Stimulated activated memory B cell treated with anti-CD40 and anti-IgM and Interleukin-4, amounts not matched to agents 10 μg/mL and 1 μg/mL and 100 μg/mL, for 72 hours (primary cell): Measurements from ENCODE around the gene FBXO27.

Source experiments
- ATAC-seq: fragments of 150-1000 bp; cut with Tn5 transposase; 2 replicates; pipeline ENCODE4 v1.10.0; 2021
- H3K27ac Mint-ChIP-seq: one replicate; pipeline ENCODE4 v1.8.0; 2022; ENCODE audit warnings: mild to moderate bottlenecking, mixed read lengths
- H3K27me3 Mint-ChIP-seq: one replicate; pipeline ENCODE4 v1.8.0; 2022; ENCODE audit warnings: mixed read lengths
- H3K36me3 Mint-ChIP-seq: one replicate; pipeline ENCODE4 v1.8.0; 2022; ENCODE audit warnings: mixed read lengths
- H3K4me1 Mint-ChIP-seq: one replicate; pipeline ENCODE4 v1.8.0; 2022; ENCODE audit warnings: mixed read lengths
- H3K4me3 Mint-ChIP-seq: one replicate; pipeline ENCODE4 v1.8.0; 2022; ENCODE audit warnings: mild to moderate bottlenecking, moderate library complexity, mixed read lengths
- H3K9me3 Mint-ChIP-seq: one replicate; pipeline ENCODE4 v1.8.0; 2022; ENCODE audit warnings: mixed read lengths

FBXO27 gene

GRCh38 chr19:38985262-38985661, 47.1 kb downstream of the FBXO27 start:
- H3K4me3 Mint-ChIP-seq: no peak overlapping the region
- peaks cover 6% of the 10 kb centered on the region for H3K36me3 Mint-ChIP-seq
- peaks cover 9% of the 10 kb centered on the region for H3K9me3 Mint-ChIP-seq
- H3K27me3 Mint-ChIP-seq: peaks cover 36% of the 10 kb centered on the region
- H3K27ac Mint-ChIP-seq: no peak overlapping the region
- no peaks in the 10 kb centered on the region for H3K4me1 Mint-ChIP-seq
- ATAC-seq: no peak

GRCh38 chr19:38980583-38981374, 51.6 kb downstream of the FBXO27 start:
- Mint-ChIP-seq H3K4me1 (peaks cover 10% of the 10 kb centered on the region), H3K9me3 (peaks cover 9% of the 10 kb centered on the region), H3K4me3 (no peak overlapping the region), H3K27ac (no peak overlapping the region), H3K36me3 (peaks cover 7% of the 10 kb centered on the region), H3K27me3 (peaks cover 33% of the 10 kb centered on the region)
- ATAC-seq: no peak

- Mint-ChIP-seq H3K36me3 (peaks cover 7% of the 10 kb centered on the region), H3K4me1 (peaks cover 16% of the 10 kb centered on the region), H3K27ac (no peak overlapping the region), H3K4me3 (no peak overlapping the region), H3K27me3 (peaks cover 43% of the 10 kb centered on the region), H3K9me3 (peaks cover 9% of the 10 kb centered on the region)
- no peak for ATAC-seq
These were observed 52.5 kb downstream of the FBXO27 start for GRCh38 chr19:38979812-38980211.

- H3K27ac Mint-ChIP-seq: no peak overlapping the region
- H3K4me3 Mint-ChIP-seq: no peak overlapping the region
- peaks cover 9% of the 10 kb centered on the region for H3K9me3 Mint-ChIP-seq
- H3K36me3 Mint-ChIP-seq: peaks cover 7% of the 10 kb centered on the region
- ATAC-seq: no peak
- peaks cover 17% of the 10 kb centered on the region for H3K4me1 Mint-ChIP-seq
- H3K27me3 Mint-ChIP-seq: peaks cover 51% of the 10 kb centered on the region
These were observed 54.0 kb downstream of the FBXO27 start for GRCh38 chr19:38978326-38978689.

GRCh38 chr19:38977445-38978325, 54.7 kb downstream of the FBXO27 start:
- H3K27ac Mint-ChIP-seq: no peak overlapping the region

GRCh38 chr19:38975861-38976271, 56.5 kb downstream of the FBXO27 start:
- ATAC-seq: no peak
- peaks cover 9% of the 10 kb centered on the region for H3K9me3 Mint-ChIP-seq
- no peak overlapping the region for H3K27ac Mint-ChIP-seq
- H3K4me1 Mint-ChIP-seq: peaks cover 17% of the 10 kb centered on the region
- H3K36me3 Mint-ChIP-seq: peaks cover 7% of the 10 kb centered on the region
- H3K27me3 Mint-ChIP-seq: peaks cover 49% of the 10 kb centered on the region
- H3K4me3 Mint-ChIP-seq: peak overlapping the region; percentile 22

More at GRCh38 chr19:38977445-38978325, 54.7 kb downstream of the FBXO27 start:
- Mint-ChIP-seq H3K27me3 (peaks cover 51% of the 10 kb centered on the region), H3K4me1 (peaks cover 17% of the 10 kb centered on the region), H3K36me3 (peaks cover 7% of the 10 kb centered on the region), H3K4me3 (no peak overlapping the region), H3K9me3 (peaks cover 9% of the 10 kb centered on the region)
- peak; percentile 92 for ATAC-seq

GRCh38 chr19:38975214-38975860, 57.0 kb downstream of the FBXO27 start, which contains the start of gene FBXO17:
Gene FBXO17 (minus strand): TSS chr19:38975742. CDS start chr19:38950319, 25,423 bp downstream.
- peaks cover 4% of the 10 kb centered on the region for H3K9me3 Mint-ChIP-seq
- H3K4me3 Mint-ChIP-seq: peak within 1 kb of the TSS; percentile 60
- peaks cover 1% of the 10 kb centered on the region for H3K36me3 Mint-ChIP-seq
- no peak for ATAC-seq
- peaks cover 44% of the 10 kb centered on the region for H3K27me3 Mint-ChIP-seq
- H3K4me1 Mint-ChIP-seq: peaks cover 17% of the 10 kb centered on the region
- no peak within 1 kb of the TSS for H3K27ac Mint-ChIP-seq

GRCh38 chr19:38974624-38975213, 57.6 kb downstream of the FBXO27 start:
- peaks cover 17% of the 10 kb centered on the region for H3K4me1 Mint-ChIP-seq
- no peak overlapping the region for H3K27ac Mint-ChIP-seq
- no peaks in the 10 kb centered on the region for H3K36me3 Mint-ChIP-seq
- no peak for ATAC-seq
- H3K27me3 Mint-ChIP-seq: peaks cover 38% of the 10 kb centered on the region
- no peaks in the 10 kb centered on the region for H3K9me3 Mint-ChIP-seq
- H3K4me3 Mint-ChIP-seq: peak overlapping the region; percentile 60
